Kidney epithelial cell (primary cell): ENCODE data around the gene TCF15. TPM values are rescaled to one million over a fixed set of nuclear protein-coding genes. Genes with fewer than 3 reads are reported as not detected.

Experiments used
- DNase-seq: peaks from one replicate; pipeline ENCODE4 v3.0.0-alpha.2; 2010; ENCODE audit warnings: low read depth
- H3K27me3 ChIP-seq: 2 replicates; pipeline ENCODE4 v1.6.0; 2011; ENCODE audit warnings: low read length; ENCODE audit not compliant: control insufficient read depth, insufficient read depth
- H3K36me3 ChIP-seq: 2 replicates; pipeline ENCODE4 v1.5.1; 2011; ENCODE audit warnings: low read length; ENCODE audit not compliant: control insufficient read depth, insufficient read depth
- H3K4me3 ChIP-seq: 2 replicates; pipeline ENCODE4 v1.5.1; 2011; ENCODE audit warnings: low read depth, mild to moderate bottlenecking, control low read depth, low read length
- CTCF ChIP-seq: IDR thresholded peaks from 2 replicates; pipeline ENCODE4 v1.5.1; 2011; ENCODE audit warnings: mild to moderate bottlenecking, moderate library complexity, low read length, control low read depth, inconsistent platforms; ENCODE audit not compliant: insufficient read depth, poor library complexity, severe bottlenecking
- total RNA-seq: library from RNA; depleted of rRNA; stranded (reverse); fragments of >200 nt; gene quantifications from 2 replicates; pipeline ENCODE4 v1.2.3, GENCODE V29; 2015

The TCF15 gene
- total RNA-seq, 1 donor from 2014 or later = 1.5 TPM

- no peak for TF ChIP-seq CTCF
- Histone ChIP-seq H3K36me3 (no peaks in the 10 kb centered on the region), H3K27me3 (peaks cover 30% of the 10 kb centered on the region), H3K4me3 (no peak overlapping the region)
- no peak for DNase-seq
These were observed 41.9 kb downstream of the TCF15 start for GRCh38 chr20:568097-568652.

GRCh38 chr20:564192-564591 lies 45.9 kb downstream of the TCF15 start:
- Histone ChIP-seq H3K4me3 (no peak overlapping the region), H3K36me3 (no peaks in the 10 kb centered on the region), H3K27me3 (peaks cover 22% of the 10 kb centered on the region)
- DNase-seq = no peak
- TF ChIP-seq CTCF = no peak

GRCh38 chr20:563187-563586 lies 46.9 kb downstream of the TCF15 start:
- DNase-seq = no peak
- Histone ChIP-seq H3K36me3 (no peaks in the 10 kb centered on the region), H3K4me3 (no peak overlapping the region), H3K27me3 (peaks cover 14% of the 10 kb centered on the region)
- no peak for TF ChIP-seq CTCF

- TF ChIP-seq CTCF = no peak
- Histone ChIP-seq H3K27me3 (peaks cover 12% of the 10 kb centered on the region), H3K36me3 (no peaks in the 10 kb centered on the region), H3K4me3 (no peak overlapping the region)
- DNase-seq = no peak
These were observed 47.7 kb downstream of the TCF15 start for GRCh38 chr20:562232-562897.

GRCh38 chr20:561437-562231 lies 48.5 kb downstream of the TCF15 start:
- Histone ChIP-seq H3K27me3 (peaks cover 8% of the 10 kb centered on the region), H3K36me3 (no peaks in the 10 kb centered on the region), H3K4me3 (no peak overlapping the region)
- peak; percentile 96 for TF ChIP-seq CTCF
- DNase-seq = no peak
